A549 (cell line): Measurements from ENCODE around the gene PTH2R. TPM values are rescaled to one million over a fixed set of nuclear protein-coding genes. Genes with fewer than 3 reads are reported as not detected.

Experiments
- ATAC-seq, 2 experiments: fragments of 200-7000 bp in 1 of 2; fragments of >200 bp in 1 of 2; cut with Nextera tagmentation in 1 of 2; cut with Tn5 transposase in 1 of 2; 3 replicates each; pipeline versions ENCODE4 v1.8.0 to v1.9.1; 2018 to 2020; ENCODE audit warnings: mild to moderate bottlenecking in 1 of 2, moderate library complexity in 1 of 2
- CTCF ChIA-PET: fragments of 300-600 bp; sonication (Branson Sonifier 250); formaldehyde crosslinking; extraction: SDS; loops from one replicate; lab custom pipeline; 2021; ENCODE audit warnings: antibody characterized with exemption, inconsistent platforms; lab: Yijun Ruan, JAX
- POLR2A ChIA-PET: fragments of 350-600 bp; formaldehyde crosslinking; extraction: SDS; loops from one replicate; lab custom pipeline; 2021; ENCODE audit warnings: antibody characterized with exemption, inconsistent platforms; lab: Yijun Ruan, JAX
- DNase-seq, 2 experiments: peaks; one replicate each; pipeline versions ENCODE4 v3.0.0 to v3.0.0-alpha.2; 2011 to 2016; ENCODE audit warnings: low read depth in 1 of 2, low spot score in 1 of 2
- FAIRE-seq: peaks from 2 replicates; lab custom pipeline; 2011; peaks lifted over from hg19 to GRCh38; lab: Jason Lieb, UNC
- H3K27ac ChIP-seq, 2 experiments: fragments of >200 bp; sonication (Bioruptor Twin); formaldehyde crosslinking; 3 replicates each; pipeline ENCODE4 v1.5.1; 2016 to 2017
- H3K4me1 ChIP-seq: fragments of >200 bp; sonication (Bioruptor Twin); formaldehyde crosslinking; 3 replicates; pipeline ENCODE4 v1.6.1; 2016
- H3K4me2 ChIP-seq: fragments of >200 bp; sonication (Bioruptor Twin); formaldehyde crosslinking; 3 replicates; pipeline ENCODE4 v1.6.1; 2016
- H3K4me3 ChIP-seq: fragments of >200 bp; sonication (Bioruptor Twin); formaldehyde crosslinking; 3 replicates; pipeline ENCODE4 v1.5.1; 2016
- H3K9me3 ChIP-seq: fragments of >200 bp; sonication (Bioruptor Twin); formaldehyde crosslinking; 3 replicates; pipeline ENCODE4 v1.6.1; 2016
- CBX8 ChIP-seq: fragments of 200-600 bp; sonication (generic); IDR thresholded peaks from 2 replicates; pipeline ENCODE4 v1.6.1; 2016
- CEBPB ChIP-seq, 2 experiments: fragments of >200 bp in 1 of 2; sonication (Bioruptor Twin) in 1 of 2; formaldehyde crosslinking in 1 of 2; IDR thresholded peaks; 2 replicates each; pipeline ENCODE4 v1.6.1; 2012 to 2016
- EHF ChIP-seq: fragments of 250-450 bp; sonication (Bioruptor Pico); IDR thresholded peaks from 2 replicates; pipeline ENCODE4 v1.5.0; 2020; ENCODE audit warnings: mild to moderate bottlenecking
- ESRRA ChIP-seq: fragments of 150-350 bp; IDR thresholded peaks from 2 replicates; pipeline ENCODE4 v1.6.1; 2014; ENCODE audit warnings: mild to moderate bottlenecking, low read length, borderline replicate concordance
- FOSL2 ChIP-seq, 2 experiments: fragments of 450-650 bp in 1 of 2; fragments of >200 bp in 1 of 2; sonication (Bioruptor Twin) in 1 of 2; formaldehyde crosslinking; IDR thresholded peaks; 2 replicates each; pipeline versions ENCODE4 v1.5.0 to v1.6.1; 2016 to 2020; ENCODE audit warnings: mild to moderate bottlenecking in 1 of 2, moderate library complexity in 1 of 2
- FOXS1 ChIP-seq: fragments of 250-450 bp; sonication (Bioruptor Pico); IDR thresholded peaks from 2 replicates; pipeline ENCODE4 v1.5.0; 2020; ENCODE audit warnings: mild to moderate bottlenecking, moderate library complexity
- GATA3 ChIP-seq: IDR thresholded peaks from 2 replicates; pipeline ENCODE4 v1.6.1; 2012; ENCODE audit warnings: borderline replicate concordance
- HEYL ChIP-seq: fragments of 250-450 bp; sonication (Bioruptor Pico); IDR thresholded peaks from 2 replicates; pipeline ENCODE4 v1.8.0; 2021; ENCODE audit warnings: mild to moderate bottlenecking, moderate library complexity
- HOXB13 ChIP-seq: fragments of 250-450 bp; sonication (Bioruptor Pico); IDR thresholded peaks from 2 replicates; pipeline ENCODE4 v1.5.0; 2020; ENCODE audit warnings: low read depth, mild to moderate bottlenecking, moderate library complexity
- HOXB5 ChIP-seq: fragments of 250-450 bp; sonication (Bioruptor Pico); IDR thresholded peaks from 2 replicates; pipeline ENCODE4 v1.5.0; 2020; ENCODE audit warnings: mild to moderate bottlenecking, moderate library complexity
- JUN ChIP-seq, 2 experiments: fragments of >200 bp; sonication (Bioruptor Twin); formaldehyde crosslinking; IDR thresholded peaks; 2 replicates in 1 of 2; 3 replicates in 1 of 2; pipeline ENCODE4 v1.6.1; 2016 to 2017
- KDM1A ChIP-seq: fragments of 200-600 bp; sonication (generic); IDR thresholded peaks from 2 replicates; pipeline ENCODE4 v1.6.1; 2016; ENCODE audit warnings: low read depth, mild to moderate bottlenecking
- KDM5A ChIP-seq: fragments of 200-600 bp; sonication (generic); IDR thresholded peaks from 2 replicates; pipeline ENCODE4 v1.6.1; 2016; ENCODE audit warnings: antibody characterized with exemption, mild to moderate bottlenecking
- MAFK ChIP-seq: fragments of 450-650 bp; IDR thresholded peaks from 2 replicates; pipeline ENCODE4 v1.6.1; 2014; ENCODE audit not compliant: partially characterized antibody
- MYC ChIP-seq: IDR thresholded peaks from 2 replicates; pipeline ENCODE4 v1.6.1; 2012; ENCODE audit warnings: mild to moderate bottlenecking, inconsistent platforms, low read length, improper control_type of control experiment, borderline replicate concordance
- NR3C1 ChIP-seq: fragments of >200 bp; sonication (Bioruptor Twin); formaldehyde crosslinking; IDR thresholded peaks from 3 replicates; pipeline ENCODE4 v1.6.1; 2017
- POLR2AphosphoS2 ChIP-seq: conservative IDR thresholded peaks from 2 replicates; pipeline ENCODE4 v1.6.1; 2012; ENCODE audit warnings: low read length, improper control_type of control experiment, inconsistent platforms
- RAD21 ChIP-seq, 2 experiments: fragments of >200 bp in 1 of 2; sonication (Bioruptor Twin) in 1 of 2; formaldehyde crosslinking in 1 of 2; IDR thresholded peaks in 1 of 2; conservative IDR thresholded peaks in 1 of 2; 2 replicates in 1 of 2; 3 replicates in 1 of 2; pipeline ENCODE4 v1.6.1; 2012 to 2018; ENCODE audit warnings: inconsistent platforms in 1 of 2
- RARB ChIP-seq: fragments of 250-450 bp; sonication (Bioruptor Pico); IDR thresholded peaks from 2 replicates; pipeline ENCODE4 v1.8.0; 2021; ENCODE audit warnings: mild to moderate bottlenecking, moderate library complexity
- REST ChIP-seq: fragments of 200-600 bp; sonication (generic); IDR thresholded peaks from 2 replicates; pipeline ENCODE4 v1.6.1; 2016; ENCODE audit warnings: antibody characterized with exemption, mild to moderate bottlenecking, moderate library complexity
- TP53 ChIP-seq: fragments of 250-450 bp; sonication (Bioruptor Pico); IDR thresholded peaks from 2 replicates; pipeline ENCODE4 v1.5.0; 2021; ENCODE audit warnings: mild to moderate bottlenecking, moderate library complexity
- ZFP36 ChIP-seq: fragments of 450-650 bp; IDR thresholded peaks from 2 replicates; pipeline ENCODE4 v1.6.1; 2014; ENCODE audit warnings: borderline replicate concordance; ENCODE audit not compliant: partially characterized antibody
- ZSCAN20 ChIP-seq: fragments of 250-450 bp; sonication (Bioruptor Pico); IDR thresholded peaks from 2 replicates; pipeline ENCODE4 v1.8.0; 2022; ENCODE audit warnings: mild to moderate bottlenecking, moderate library complexity
- WGBS: methylation state at CpG from one replicate; pipeline ENCODE4 v1.1.6; 2017; ENCODE audit errors: missing lambda C conversion rate; 5-methylcytosine and 5-hydroxymethylcytosine counted together
- polyA plus RNA-seq, 4 experiments: library from polyadenylated mRNA; depleted of rRNA in 3 of 4; stranded (reverse); fragments of >200 nt; fragmentation: RNase III in 1 of 4; extraction: RNeasy Plus Mini Kit Qiagen cat#74134 plus additional on column Dnase treatment in 1 of 4; gene quantifications; 2 replicates in 3 of 4; 3 replicates in 1 of 4; pipeline ENCODE4 v1.2.3, GENCODE V29; 2011 to 2017
- TF ChIP-seq, protein P1 (sequence below): fragments of >200 bp; sonication (Bioruptor Twin); formaldehyde crosslinking; IDR thresholded peaks from 2 replicates; pipeline ENCODE4 v1.6.1; 2016
- TF ChIP-seq, protein P2 (sequence below): fragments of 250-450 bp; sonication (Bioruptor Pico); IDR thresholded peaks from 2 replicates; pipeline ENCODE4 v1.5.0; 2021; ENCODE audit warnings: mild to moderate bottlenecking, moderate library complexity, borderline replicate concordance
- TF ChIP-seq, protein P3 (sequence below): fragments of >200 bp; sonication (Bioruptor Twin); formaldehyde crosslinking; IDR thresholded peaks from 3 replicates; pipeline ENCODE4 v1.6.1; 2016
- TF ChIP-seq, protein P4 (sequence below): IDR thresholded peaks from 2 replicates; pipeline ENCODE4 v1.6.1; 2012

PTH2R gene
- polyA plus RNA-seq, 2 of the 4 experiments (the other 2 are of a cell fraction): not detected

GRCh38 chr2:208426412-208427045 lies 19.9 kb downstream of the PTH2R start:
- DNase-seq: no peak
- TF ChIP-seq, protein P1, sequence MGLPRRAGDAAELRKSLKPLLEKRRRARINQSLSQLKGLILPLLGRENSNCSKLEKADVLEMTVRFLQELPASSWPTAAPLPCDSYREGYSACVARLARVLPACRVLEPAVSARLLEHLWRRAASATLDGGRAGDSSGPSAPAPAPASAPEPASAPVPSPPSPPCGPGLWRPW: no peak
- TF ChIP-seq HOXB13 (CRISPR knock-in tag) (no peak), FOSL2 (IDR thresholded peaks at IDR 0.05) (no peak), FOSL2 (CRISPR knock-in tag; IDR thresholded peaks at IDR 0.05) (no peak), KDM1A (no peak), ZFP36 (no peak), NR3C1 (no peak), RAD21 (conservative IDR thresholded peaks at IDR 0.05 in 1 of 2, IDR thresholded peaks at IDR 0.05 in 1 of 2) (no peak), ESRRA (no peak), MAFK (no peak), EHF (CRISPR knock-in tag) (no peak), MYC (no peak), FOXS1 (CRISPR knock-in tag) (no peak), CBX8 (no peak), REST (no peak)
- TF ChIP-seq, protein P2, sequence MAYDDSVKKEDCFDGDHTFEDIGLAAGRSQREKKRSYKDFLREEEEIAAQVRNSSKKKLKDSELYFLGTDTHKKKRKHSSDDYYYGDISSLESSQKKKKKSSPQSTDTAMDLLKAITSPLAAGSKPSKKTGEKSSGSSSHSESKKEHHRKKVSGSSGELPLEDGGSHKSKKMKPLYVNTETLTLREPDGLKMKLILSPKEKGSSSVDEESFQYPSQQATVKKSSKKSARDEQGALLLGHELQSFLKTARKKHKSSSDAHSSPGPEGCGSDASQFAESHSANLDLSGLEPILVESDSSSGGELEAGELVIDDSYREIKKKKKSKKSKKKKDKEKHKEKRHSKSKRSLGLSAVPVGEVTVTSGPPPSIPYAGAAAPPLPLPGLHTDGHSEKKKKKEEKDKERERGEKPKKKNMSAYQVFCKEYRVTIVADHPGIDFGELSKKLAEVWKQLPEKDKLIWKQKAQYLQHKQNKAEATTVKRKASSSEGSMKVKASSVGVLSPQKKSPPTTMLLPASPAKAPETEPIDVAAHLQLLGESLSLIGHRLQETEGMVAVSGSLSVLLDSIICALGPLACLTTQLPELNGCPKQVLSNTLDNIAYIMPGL (CRISPR knock-in tag): no peak
- TF ChIP-seq, protein P3, sequence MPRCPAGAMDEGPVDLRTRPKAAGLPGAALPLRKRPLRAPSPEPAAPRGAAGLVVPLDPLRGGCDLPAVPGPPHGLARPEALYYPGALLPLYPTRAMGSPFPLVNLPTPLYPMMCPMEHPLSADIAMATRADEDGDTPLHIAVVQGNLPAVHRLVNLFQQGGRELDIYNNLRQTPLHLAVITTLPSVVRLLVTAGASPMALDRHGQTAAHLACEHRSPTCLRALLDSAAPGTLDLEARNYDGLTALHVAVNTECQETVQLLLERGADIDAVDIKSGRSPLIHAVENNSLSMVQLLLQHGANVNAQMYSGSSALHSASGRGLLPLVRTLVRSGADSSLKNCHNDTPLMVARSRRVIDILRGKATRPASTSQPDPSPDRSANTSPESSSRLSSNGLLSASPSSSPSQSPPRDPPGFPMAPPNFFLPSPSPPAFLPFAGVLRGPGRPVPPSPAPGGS: no peak
- POLR2A ChIA-PET: no interaction called here
- CTCF ChIA-PET: no interaction called here
- 10% methylated on average over 5 of the region's 5 CpGs for WGBS
- ATAC-seq: no peak
- no peak for FAIRE-seq
- no peak overlapping the region for H3K27ac ChIP-seq
- H3K4me2 ChIP-seq: no peak overlapping the region
- no peaks in the 10 kb centered on the region for H3K9me3 ChIP-seq
- no peaks in the 10 kb centered on the region for H3K4me1 ChIP-seq
- H3K4me3 ChIP-seq: no peak overlapping the region

- TF ChIP-seq MAFK: no peak
- TF ChIP-seq HOXB5 (CRISPR knock-in tag): no peak
- TF ChIP-seq RARB: no peak
- no peak for TF ChIP-seq GATA3
- TF ChIP-seq POLR2AphosphoS2: no peak
- no peak for TF ChIP-seq KDM5A
- TF ChIP-seq JUN (IDR thresholded peaks at IDR 0.05): no peak
- TF ChIP-seq NR3C1: no peak
- TF ChIP-seq TP53 (CRISPR knock-in tag): no peak
- no peak for TF ChIP-seq HEYL
- no peak for TF ChIP-seq CEBPB (IDR thresholded peaks at IDR 0.05)
- TF ChIP-seq ZSCAN20 (CRISPR knock-in tag): no peak
- TF ChIP-seq, protein P4, sequence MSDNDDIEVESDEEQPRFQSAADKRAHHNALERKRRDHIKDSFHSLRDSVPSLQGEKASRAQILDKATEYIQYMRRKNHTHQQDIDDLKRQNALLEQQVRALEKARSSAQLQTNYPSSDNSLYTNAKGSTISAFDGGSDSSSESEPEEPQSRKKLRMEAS: no peak
- TF ChIP-seq, all 56 proteins: peak for 0
- no peak for FAIRE-seq
- ChIA-PET CTCF (interaction anchor here (0.7 kb wide), 1 partner anchor 20 kb away, joined by 4 read pairs; no protein-coding TSS in a partner anchor), POLR2A (no interaction called here)
- ATAC-seq: no peak
- DNase-seq: no peak
- no peak overlapping the region for H3K4me2 ChIP-seq
- no peak overlapping the region for H3K4me3 ChIP-seq
- WGBS: 12% methylated on average over 3 of the region's 3 CpGs
- no peaks in the 10 kb centered on the region for H3K4me1 ChIP-seq
- H3K27ac ChIP-seq: no peak overlapping the region
- no peaks in the 10 kb centered on the region for H3K9me3 ChIP-seq
These were observed 31.2 kb downstream of the PTH2R start for GRCh38 chr2:208437755-208438154.
